PC-9 (cell line): ENCODE measurements around the gene PCDHGA2.

Experiments used
- CTCF ChIP-seq: fragments of 200-600 bp; sonication (generic); conservative IDR thresholded peaks from 2 replicates; pipeline ENCODE4 v1.6.1; 2017; ENCODE audit warnings: mixed run types, antibody characterized with exemption, mild to moderate bottlenecking, moderate library complexity
- EZH2 ChIP-seq: fragments of 200-600 bp; sonication (generic); IDR thresholded peaks from 2 replicates; pipeline ENCODE4 v1.8.0; 2017; ENCODE audit warnings: antibody characterized with exemption, low read depth

- TF ChIP-seq CTCF (peak; percentile 58), EZH2 (no peak)
Observed at GRCh38 chr5:141338538-141339306, at the start of gene PCDHGA2.
